Diencephalon (tissue), 1 donor: ENCODE results near the gene SLCO2B1. TPM values are rescaled to one million over a fixed set of nuclear protein-coding genes. Genes with fewer than 3 reads are reported as not detected.

Experiments used
- total RNA-seq: library from RNA; depleted of rRNA; stranded (reverse); fragments of >200 nt; gene quantifications from one replicate; pipeline ENCODE4 v1.2.3, GENCODE V29; 2014

The SLCO2B1 gene, protein sequence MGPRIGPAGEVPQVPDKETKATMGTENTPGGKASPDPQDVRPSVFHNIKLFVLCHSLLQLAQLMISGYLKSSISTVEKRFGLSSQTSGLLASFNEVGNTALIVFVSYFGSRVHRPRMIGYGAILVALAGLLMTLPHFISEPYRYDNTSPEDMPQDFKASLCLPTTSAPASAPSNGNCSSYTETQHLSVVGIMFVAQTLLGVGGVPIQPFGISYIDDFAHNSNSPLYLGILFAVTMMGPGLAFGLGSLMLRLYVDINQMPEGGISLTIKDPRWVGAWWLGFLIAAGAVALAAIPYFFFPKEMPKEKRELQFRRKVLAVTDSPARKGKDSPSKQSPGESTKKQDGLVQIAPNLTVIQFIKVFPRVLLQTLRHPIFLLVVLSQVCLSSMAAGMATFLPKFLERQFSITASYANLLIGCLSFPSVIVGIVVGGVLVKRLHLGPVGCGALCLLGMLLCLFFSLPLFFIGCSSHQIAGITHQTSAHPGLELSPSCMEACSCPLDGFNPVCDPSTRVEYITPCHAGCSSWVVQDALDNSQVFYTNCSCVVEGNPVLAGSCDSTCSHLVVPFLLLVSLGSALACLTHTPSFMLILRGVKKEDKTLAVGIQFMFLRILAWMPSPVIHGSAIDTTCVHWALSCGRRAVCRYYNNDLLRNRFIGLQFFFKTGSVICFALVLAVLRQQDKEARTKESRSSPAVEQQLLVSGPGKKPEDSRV
- total RNA-seq: 18.0 TPM

DNA sequence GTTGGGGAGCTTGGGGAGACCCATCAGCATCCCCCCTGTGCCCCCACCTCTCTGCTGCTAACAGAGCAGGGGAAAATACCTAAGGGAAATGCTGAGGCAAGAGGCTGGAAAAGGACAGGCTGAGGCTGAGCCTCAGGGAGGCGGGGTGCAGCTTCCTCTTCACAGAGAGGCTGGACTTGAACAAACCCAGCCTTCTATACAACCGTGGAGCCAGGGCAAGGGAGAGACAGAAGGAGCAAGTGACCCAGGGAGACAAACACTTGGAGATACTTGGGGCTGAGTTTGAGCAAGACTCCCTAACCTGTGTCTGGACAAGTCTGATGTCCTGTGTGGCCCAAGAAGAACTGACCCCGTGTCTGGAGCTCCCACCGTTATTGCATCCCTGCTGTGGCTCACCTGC lies at the start of gene SLCO2B1:
Gene SLCO2B1 (plus strand): TSS at position 229 of the 400 bp plus-strand sequence. CDS start 275 bp downstream, outside the sequence.

DNA sequence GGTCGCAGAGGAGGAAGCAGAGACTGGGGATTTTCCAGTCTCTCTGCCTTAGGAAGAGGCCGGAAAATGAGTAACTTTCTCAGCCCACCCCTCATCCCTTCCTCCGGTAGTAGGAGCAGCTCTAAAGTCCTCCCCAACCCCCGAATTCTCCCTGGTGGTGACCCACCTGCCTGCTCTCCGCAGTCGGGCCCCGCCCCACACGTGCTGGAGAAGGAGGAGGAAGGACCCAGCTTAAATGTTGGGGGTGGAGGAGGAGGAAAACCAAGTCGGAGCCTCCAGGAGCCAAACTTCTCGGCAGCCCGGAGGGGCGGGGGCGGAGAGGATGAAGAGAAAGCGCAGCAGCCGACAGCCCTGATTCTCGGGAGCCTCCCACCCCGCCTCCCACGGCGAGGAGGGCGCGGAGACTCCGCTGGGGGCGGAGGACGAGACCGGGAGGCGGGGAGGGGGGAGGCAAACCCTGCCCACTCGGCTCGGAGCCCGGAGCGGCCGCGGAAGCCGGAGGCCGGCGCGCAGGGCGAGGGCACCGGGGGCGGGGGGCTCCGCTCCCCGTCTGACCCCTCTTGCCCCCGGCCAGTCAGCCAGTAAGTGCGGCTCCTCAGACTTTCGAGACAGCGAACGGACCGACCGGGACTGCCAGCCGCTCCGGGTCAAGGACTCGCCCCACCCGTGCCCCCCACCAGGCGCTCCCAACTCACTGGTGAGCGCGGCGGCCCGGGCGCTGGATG lies 89.6 kb downstream of the SLCO2B1 start, which contains the start of gene TPBGL:
Gene TPBGL (plus strand): TSS at position 464 of the 725 bp plus-strand sequence. CDS start 276 bp downstream, outside the sequence.

Other genes starting within 250 kb of the SLCO2B1 start
- 12.7 TPM for gene XRRA1, start 202.0 kb upstream of the SLCO2B1 start, total RNA-seq
- 62.5 TPM for gene SPCS2, start 201.8 kb upstream of the SLCO2B1 start, total RNA-seq
- gene NEU3, start 162.2 kb upstream of the SLCO2B1 start, total RNA-seq: 23.3 TPM
- not detected for gene OR2AT4, start 54.2 kb upstream of the SLCO2B1 start, total RNA-seq
- 0.46 TPM for gene TPBGL, start 89.7 kb downstream of the SLCO2B1 start, total RNA-seq
- gene ARRB1, start 200.6 kb downstream of the SLCO2B1 start, total RNA-seq: 80.3 TPM
- gene RPS3, start 248.4 kb downstream of the SLCO2B1 start, total RNA-seq: 846 TPM